ENCODE results near the gene MYORG. TPM values are rescaled to one million over a fixed set of nuclear protein-coding genes. Genes with fewer than 3 reads are reported as not detected.
"Not testable (repeated sequence)": the region's sequence is repeated elsewhere in the genome, so short reads cannot be mapped to it uniquely, and the experiment has no call there.

The MYORG gene
- polyA plus RNA-seq, 1 experiment: 0.19 TPM

DNA sequence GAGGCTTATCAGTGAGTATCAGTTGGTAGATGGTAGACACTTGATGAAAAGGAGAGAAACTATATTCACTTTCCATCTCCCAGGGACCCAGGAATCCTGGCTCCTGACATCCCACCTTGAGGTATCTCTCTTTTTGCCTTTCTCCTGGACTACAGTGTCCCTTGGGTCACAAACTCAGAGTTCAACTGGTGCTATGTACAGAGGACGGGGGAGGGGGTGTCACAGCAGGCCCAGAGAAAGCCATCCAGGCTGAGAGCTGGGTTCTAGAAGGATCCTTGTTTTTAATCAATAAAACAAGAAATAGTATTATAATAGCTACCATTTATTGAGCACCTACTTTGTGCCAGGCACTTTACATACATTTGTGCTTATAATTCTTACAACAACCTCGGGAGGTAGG, 10.3 kb downstream of the MYORG start:
- H3K27me3 ChIP-seq (ENCODE audit: control insufficient read depth, insufficient read depth, low read length): peaks cover 21% of the 10 kb centered on the region
- no peak overlapping the region for H3K27ac ChIP-seq (ENCODE audit: low read depth, low read length)
- H3K4me3 ChIP-seq (ENCODE audit: low read depth, low read length): no peak overlapping the region
- no peak for DNase-seq (ENCODE audit: low read depth, low spot score)
- POLR2A ChIA-PET: no interaction called here
- no peak for TF ChIP-seq CTCF (IDR thresholded peaks at IDR 0.05; ENCODE audit: low read depth, low read length)
- peaks cover 8% of the 10 kb centered on the region for H3K9me3 ChIP-seq (ENCODE audit: control insufficient read depth, insufficient read depth, low read length)
- CTCF ChIA-PET: no interaction called here

DNA sequence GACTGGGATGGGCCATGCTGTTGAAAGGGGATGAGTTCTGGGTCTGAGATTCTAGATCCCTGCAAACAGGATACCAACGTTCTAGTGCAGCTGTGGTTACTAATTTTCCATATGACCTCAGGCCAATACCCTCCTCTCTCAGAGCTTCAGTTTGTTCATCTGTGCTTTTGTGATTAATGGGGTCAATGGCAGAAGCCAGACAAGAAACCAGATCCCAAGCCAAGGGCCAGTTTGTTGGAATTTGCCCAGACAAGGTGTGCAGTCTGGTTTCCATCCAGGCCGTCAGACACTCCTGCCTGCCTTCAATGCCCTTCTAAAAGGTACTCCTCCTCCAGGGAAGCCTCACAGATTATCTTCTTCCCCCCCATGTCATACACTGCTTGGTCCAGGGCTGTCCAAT, 11.4 kb downstream of the MYORG start:
- DNase-seq (ENCODE audit: low read depth, low spot score): no peak
- TF ChIP-seq CTCF (IDR thresholded peaks at IDR 0.05; ENCODE audit: low read depth, low read length): no peak
- Histone ChIP-seq H3K9me3 (ENCODE audit: control insufficient read depth, insufficient read depth, low read length) (no peaks in the 10 kb centered on the region; the same call in 1 of the 2 replicates), H3K27ac (ENCODE audit: low read depth, low read length) (no peak overlapping the region), H3K4me3 (ENCODE audit: low read depth, low read length) (no peak overlapping the region), H3K27me3 (ENCODE audit: control insufficient read depth, insufficient read depth, low read length) (peaks cover 11% of the 10 kb centered on the region)
- POLR2A ChIA-PET: no interaction called here
- CTCF ChIA-PET: interaction anchor here (0.9 kb wide), 1 partner anchor 14 kb away, joined by 3 read pairs; no protein-coding TSS in a partner anchor

DNA sequence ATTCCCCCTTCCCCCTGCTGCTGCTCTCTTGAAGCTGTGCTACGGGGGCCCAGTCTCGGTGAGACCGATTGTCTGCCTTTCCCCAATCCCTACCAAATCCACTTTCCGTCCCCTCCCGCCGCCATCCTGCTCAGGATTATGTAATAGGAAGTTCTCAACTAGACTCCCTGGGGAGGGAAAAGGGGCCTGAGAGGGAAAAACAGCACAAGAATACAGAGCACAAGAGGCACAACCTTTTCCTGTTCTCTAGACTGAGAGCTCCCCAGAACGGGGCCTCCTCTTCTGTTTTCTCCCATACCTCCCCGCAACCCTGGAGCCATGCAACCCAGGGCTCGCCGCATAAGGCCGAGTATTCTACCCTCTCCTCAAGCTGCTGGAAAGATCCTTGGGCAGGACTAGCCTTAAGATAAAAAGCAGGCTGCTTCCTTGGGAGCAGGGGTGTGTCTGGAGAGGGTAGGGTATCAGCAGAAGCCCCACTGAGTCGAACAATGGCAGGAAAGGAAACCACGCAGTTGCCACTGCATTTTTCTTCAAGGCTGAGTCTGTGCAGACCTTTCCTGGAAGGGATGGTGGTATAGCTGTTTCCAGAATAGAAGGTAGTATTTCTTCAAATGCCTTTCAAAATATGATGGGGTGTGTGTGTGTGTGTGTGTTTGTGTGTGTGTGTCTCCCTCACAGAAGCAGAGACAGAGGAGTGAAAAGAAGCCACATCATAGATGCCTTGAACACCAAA, 12.9 kb downstream of the MYORG start:
- no peak for TF ChIP-seq CTCF (IDR thresholded peaks at IDR 0.05; ENCODE audit: low read depth, low read length)
- H3K4me3 ChIP-seq (ENCODE audit: low read depth, low read length): no peak overlapping the region
- no peaks in the 10 kb centered on the region; the same call in 1 of the 2 replicates for H3K9me3 ChIP-seq (ENCODE audit: control insufficient read depth, insufficient read depth, low read length)
- CTCF ChIA-PET: no interaction called here
- no peak overlapping the region for H3K27ac ChIP-seq (ENCODE audit: low read depth, low read length)
- peaks cover 4% of the 10 kb centered on the region for H3K27me3 ChIP-seq (ENCODE audit: control insufficient read depth, insufficient read depth, low read length)
- POLR2A ChIA-PET: no interaction called here
- DNase-seq (ENCODE audit: low read depth, low spot score): no peak

- Histone ChIP-seq H3K4me3 (ENCODE audit: low read depth, low read length) (no peak overlapping the region), H3K27me3 (ENCODE audit: control insufficient read depth, insufficient read depth, low read length) (peaks cover 4% of the 10 kb centered on the region), H3K9me3 (ENCODE audit: control insufficient read depth, insufficient read depth, low read length) (no peaks in the 10 kb centered on the region; the same call in 1 of the 2 replicates), H3K27ac (ENCODE audit: low read depth, low read length) (no peak overlapping the region)
- no peak for TF ChIP-seq CTCF (IDR thresholded peaks at IDR 0.05; ENCODE audit: low read depth, low read length)
- ChIA-PET CTCF (no interaction called here), POLR2A (no interaction called here)
- DNase-seq (ENCODE audit: low read depth, low spot score): no peak
These were observed 14.0 kb downstream of the MYORG start for GRCh38 chr9:34362614-34363214.

- H3K4me3 ChIP-seq (ENCODE audit: low read depth, low read length); H3K9me3 ChIP-seq (ENCODE audit: control insufficient read depth, insufficient read depth, low read length); H3K27ac ChIP-seq (ENCODE audit: low read depth, low read length); POLR2A ChIA-PET; H3K27me3 ChIP-seq (ENCODE audit: control insufficient read depth, insufficient read depth, low read length); DNase-seq (ENCODE audit: low read depth, low spot score): not testable (repeated sequence)
- CTCF ChIA-PET: interaction anchor here (0.6 kb wide), 1 partner anchor 51 kb away, joined by 3 read pairs; no protein-coding TSS in a partner anchor
These were observed 23.7 kb downstream of the MYORG start for GRCh38 chr9:34352957-34353356.

DNA sequence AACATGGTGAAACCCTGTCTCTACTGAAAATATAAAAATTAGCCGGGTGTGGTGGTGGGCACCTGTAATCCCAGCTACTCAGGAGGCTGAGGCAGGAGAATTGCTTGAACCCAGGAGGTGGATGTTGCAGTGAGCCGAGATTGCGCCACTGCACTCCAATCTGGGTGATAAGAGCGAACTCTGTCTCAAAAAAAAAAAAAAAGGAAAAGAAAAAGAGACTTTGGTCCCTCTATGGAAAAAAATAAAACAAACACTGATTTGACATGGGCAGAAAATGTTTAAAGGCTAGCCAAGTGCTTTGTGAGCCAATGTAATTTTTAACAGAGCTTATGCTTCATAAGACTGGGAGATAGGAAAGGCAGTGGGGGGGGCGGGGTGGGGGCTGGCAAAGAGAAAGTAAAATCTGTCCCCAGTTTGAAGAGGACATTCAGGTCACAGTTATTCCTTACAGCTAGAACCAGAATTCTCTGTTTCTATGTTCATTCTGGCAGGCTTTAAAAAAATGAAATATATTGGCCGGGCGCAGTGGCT, 24.5 kb downstream of the MYORG start:
- H3K27ac ChIP-seq (ENCODE audit: low read depth, low read length); DNase-seq (ENCODE audit: low read depth, low spot score); H3K9me3 ChIP-seq (ENCODE audit: control insufficient read depth, insufficient read depth, low read length); H3K4me3 ChIP-seq (ENCODE audit: low read depth, low read length); CTCF ChIA-PET; H3K27me3 ChIP-seq (ENCODE audit: control insufficient read depth, insufficient read depth, low read length); POLR2A ChIA-PET: not testable (repeated sequence)

All from AG04450 (cell line).